DND-41 (cell line): Measurements from ENCODE around the gene ZDHHC7.

ENCODE experiments used
- ATAC-seq: fragments of 200-7000 bp; cut with Tn5 transposase; 3 replicates; pipeline ENCODE4 v1.9.1; 2021; ENCODE audit warnings: low read depth; ENCODE audit not compliant: insufficient read depth
- DNase-seq: peaks from one replicate; pipeline ENCODE4 v3.0.0-alpha.2; 2020
- H2AFZ ChIP-seq: 2 replicates; pipeline ENCODE4 v1.6.0; 2012; ENCODE audit warnings: low read depth, low read length
- H3K27ac ChIP-seq: 2 replicates; pipeline ENCODE4 v1.5.1; 2012; ENCODE audit warnings: low read length, inconsistent platforms
- H3K27me3 ChIP-seq: fragments of 200-600 bp; sonication (generic); 2 replicates; pipeline ENCODE4 v1.6.0; 2012; ENCODE audit warnings: low read length, mild to moderate bottlenecking, inconsistent platforms; ENCODE audit not compliant: insufficient read depth, poor library complexity
- H3K36me3 ChIP-seq: 2 replicates; pipeline ENCODE4 v1.5.1; 2012; ENCODE audit warnings: low read length, inconsistent platforms; ENCODE audit not compliant: insufficient read depth
- H3K4me1 ChIP-seq: 2 replicates; pipeline ENCODE4 v1.5.1; 2012; ENCODE audit warnings: mild to moderate bottlenecking, low read length; ENCODE audit not compliant: insufficient read depth
- H3K4me2 ChIP-seq: 2 replicates; pipeline ENCODE4 v1.6.0; 2012; ENCODE audit warnings: mild to moderate bottlenecking, moderate library complexity, low read length, inconsistent platforms; ENCODE audit not compliant: insufficient read depth
- H3K4me3 ChIP-seq, 2 experiments: fragments of 200-600 bp in 1 of 2; shearing (Covaris generic) in 1 of 2; 2 replicates each; pipeline ENCODE4 v1.5.1; 2012 to 2016; ENCODE audit warnings: inconsistent platforms in 2 of 2, low read length in 2 of 2, mild to moderate bottlenecking in 2 of 2, low read depth in 1 of 2, moderate library complexity in 1 of 2
- H3K79me2 ChIP-seq: 2 replicates; pipeline ENCODE4 v1.6.0; 2012; ENCODE audit warnings: low read length, inconsistent platforms; ENCODE audit not compliant: insufficient read depth
- H3K9ac ChIP-seq: 2 replicates; pipeline ENCODE4 v1.6.0; 2012; ENCODE audit warnings: low read depth, mild to moderate bottlenecking, inconsistent platforms, low read length, moderate library complexity
- H3K9me3 ChIP-seq: 2 replicates; pipeline ENCODE4 v1.5.1; 2012; ENCODE audit warnings: low read length, moderate library complexity, mild to moderate bottlenecking, inconsistent platforms; ENCODE audit not compliant: insufficient read depth, severe bottlenecking
- H4K20me1 ChIP-seq: 2 replicates; pipeline ENCODE4 v1.6.0; 2012; ENCODE audit warnings: low read length; ENCODE audit not compliant: insufficient read depth
- EZH2 ChIP-seq: IDR thresholded peaks from 3 replicates; pipeline ENCODE4 v1.6.1; 2012; ENCODE audit warnings: borderline replicate concordance, low read depth, mild to moderate bottlenecking, moderate library complexity, low read length, inconsistent platforms; ENCODE audit not compliant: severe bottlenecking
- TF ChIP-seq, protein P1 (sequence below): IDR thresholded peaks from 2 replicates; pipeline ENCODE4 v1.5.1; 2012; ENCODE audit warnings: borderline replicate concordance, low read length, moderate library complexity, mild to moderate bottlenecking; ENCODE audit not compliant: poor library complexity, severe bottlenecking; ENCODE audit errors: extremely low read depth

Gene ZDHHC7

GRCh38 chr16:85011846-85012284 lies 530 bp upstream of the ZDHHC7 start:
- Histone ChIP-seq H3K4me1 (peaks cover 35% of the 10 kb centered on the region), H4K20me1 (peaks cover 12% of the 10 kb centered on the region), H3K36me3 (0 out of 2 replicates have a peak, but pooled peaks cover 3% of the 10 kb centered on the region), H3K79me2 (peaks cover 43% of the 10 kb centered on the region), H3K4me2 (peak overlapping the region; percentile 90), H3K27ac (peak overlapping the region; percentile 96), H3K9ac (peak overlapping the region; percentile 90), H3K4me3 (peak overlapping the region; percentile 98 to 99), H2AFZ (peak overlapping the region; percentile 96), H3K9me3 (no peaks in the 10 kb centered on the region), H3K27me3 (no peaks in the 10 kb centered on the region)
- ATAC-seq (no peak), DNase-seq (no peak)
- TF ChIP-seq, protein P1, sequence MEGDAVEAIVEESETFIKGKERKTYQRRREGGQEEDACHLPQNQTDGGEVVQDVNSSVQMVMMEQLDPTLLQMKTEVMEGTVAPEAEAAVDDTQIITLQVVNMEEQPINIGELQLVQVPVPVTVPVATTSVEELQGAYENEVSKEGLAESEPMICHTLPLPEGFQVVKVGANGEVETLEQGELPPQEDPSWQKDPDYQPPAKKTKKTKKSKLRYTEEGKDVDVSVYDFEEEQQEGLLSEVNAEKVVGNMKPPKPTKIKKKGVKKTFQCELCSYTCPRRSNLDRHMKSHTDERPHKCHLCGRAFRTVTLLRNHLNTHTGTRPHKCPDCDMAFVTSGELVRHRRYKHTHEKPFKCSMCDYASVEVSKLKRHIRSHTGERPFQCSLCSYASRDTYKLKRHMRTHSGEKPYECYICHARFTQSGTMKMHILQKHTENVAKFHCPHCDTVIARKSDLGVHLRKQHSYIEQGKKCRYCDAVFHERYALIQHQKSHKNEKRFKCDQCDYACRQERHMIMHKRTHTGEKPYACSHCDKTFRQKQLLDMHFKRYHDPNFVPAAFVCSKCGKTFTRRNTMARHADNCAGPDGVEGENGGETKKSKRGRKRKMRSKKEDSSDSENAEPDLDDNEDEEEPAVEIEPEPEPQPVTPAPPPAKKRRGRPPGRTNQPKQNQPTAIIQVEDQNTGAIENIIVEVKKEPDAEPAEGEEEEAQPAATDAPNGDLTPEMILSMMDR: no peak
- no peak for TF ChIP-seq EZH2

GRCh38 chr16:85010446-85010930 lies 847 bp downstream of the ZDHHC7 start:
- TF ChIP-seq, protein P1: no peak
- no peak for TF ChIP-seq EZH2
- peak overlapping the region; percentile 96 for H3K27ac ChIP-seq
- peak overlapping the region; percentile 96 for H2AFZ ChIP-seq
- no peaks in the 10 kb centered on the region for H3K9me3 ChIP-seq
- H3K4me3 ChIP-seq: peak overlapping the region; percentile 98 to 99
- peak overlapping the region; percentile 90 for H3K9ac ChIP-seq
- ATAC-seq (no peak), DNase-seq (no peak)
- peaks cover 5% of the 10 kb centered on the region; the same call in 1 of the 2 replicates for H3K36me3 ChIP-seq
- H3K79me2 ChIP-seq: peaks cover 55% of the 10 kb centered on the region
- H3K27me3 ChIP-seq: no peaks in the 10 kb centered on the region
- peaks cover 15% of the 10 kb centered on the region for H4K20me1 ChIP-seq
- peaks cover 29% of the 10 kb centered on the region for H3K4me1 ChIP-seq
- peak overlapping the region; percentile 90 for H3K4me2 ChIP-seq

DNA sequence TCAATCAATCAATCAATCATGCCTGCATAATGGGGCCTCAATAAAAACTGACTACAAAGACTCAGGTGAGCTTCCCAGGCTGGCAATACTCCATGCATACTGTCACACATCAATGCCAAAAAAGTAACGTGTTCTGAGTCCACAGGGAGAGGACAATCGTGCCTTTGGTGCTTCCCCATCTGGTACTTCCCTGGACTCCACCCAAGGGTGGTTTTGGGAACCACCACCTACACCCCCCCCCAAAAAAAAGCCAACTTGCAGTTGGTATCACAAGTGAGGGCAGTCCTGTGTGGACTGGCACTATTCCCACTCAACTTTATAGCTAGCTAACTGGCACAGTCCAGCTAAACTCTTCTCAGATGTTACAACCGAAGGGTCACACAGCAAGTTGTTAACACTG lies 3.1 kb downstream of the ZDHHC7 start:
- peaks cover 78% of the 10 kb centered on the region for H3K79me2 ChIP-seq
- no peak for ATAC-seq
- H3K4me2 ChIP-seq: peak overlapping the region; percentile 22; the same call in 1 of the 2 replicates
- no peak overlapping the region for H2AFZ ChIP-seq
- no peak overlapping the region for H3K27ac ChIP-seq
- no peak overlapping the region for H3K4me3 ChIP-seq
- peaks cover 29% of the 10 kb centered on the region for H3K4me1 ChIP-seq
- no peak overlapping the region for H3K9ac ChIP-seq
- H3K9me3 ChIP-seq: no peaks in the 10 kb centered on the region
- H3K27me3 ChIP-seq: no peaks in the 10 kb centered on the region
- peaks cover 24% of the 10 kb centered on the region for H4K20me1 ChIP-seq
- H3K36me3 ChIP-seq: peaks cover 5% of the 10 kb centered on the region; the same call in 1 of the 2 replicates
- no peak for DNase-seq
- no peak for TF ChIP-seq EZH2
- TF ChIP-seq, protein P1: no peak
